Astrocyte (in vitro differentiated cells and primary cell): Measurements from ENCODE around the gene MACROH2A1.

Experiments used
- EZH2 ChIP-seq: IDR thresholded peaks from 2 replicates; pipeline ENCODE4 v1.6.1; 2012; ENCODE audit warnings: mild to moderate bottlenecking, low read length, inconsistent platforms; ENCODE audit not compliant: insufficient read depth
- TF ChIP-seq, protein P1 (sequence below): IDR thresholded peaks from 2 replicates; pipeline ENCODE4 v1.5.1; 2011; ENCODE audit warnings: low read depth, mild to moderate bottlenecking, inconsistent platforms, low read length, moderate library complexity; ENCODE audit not compliant: insufficient read depth

DNA sequence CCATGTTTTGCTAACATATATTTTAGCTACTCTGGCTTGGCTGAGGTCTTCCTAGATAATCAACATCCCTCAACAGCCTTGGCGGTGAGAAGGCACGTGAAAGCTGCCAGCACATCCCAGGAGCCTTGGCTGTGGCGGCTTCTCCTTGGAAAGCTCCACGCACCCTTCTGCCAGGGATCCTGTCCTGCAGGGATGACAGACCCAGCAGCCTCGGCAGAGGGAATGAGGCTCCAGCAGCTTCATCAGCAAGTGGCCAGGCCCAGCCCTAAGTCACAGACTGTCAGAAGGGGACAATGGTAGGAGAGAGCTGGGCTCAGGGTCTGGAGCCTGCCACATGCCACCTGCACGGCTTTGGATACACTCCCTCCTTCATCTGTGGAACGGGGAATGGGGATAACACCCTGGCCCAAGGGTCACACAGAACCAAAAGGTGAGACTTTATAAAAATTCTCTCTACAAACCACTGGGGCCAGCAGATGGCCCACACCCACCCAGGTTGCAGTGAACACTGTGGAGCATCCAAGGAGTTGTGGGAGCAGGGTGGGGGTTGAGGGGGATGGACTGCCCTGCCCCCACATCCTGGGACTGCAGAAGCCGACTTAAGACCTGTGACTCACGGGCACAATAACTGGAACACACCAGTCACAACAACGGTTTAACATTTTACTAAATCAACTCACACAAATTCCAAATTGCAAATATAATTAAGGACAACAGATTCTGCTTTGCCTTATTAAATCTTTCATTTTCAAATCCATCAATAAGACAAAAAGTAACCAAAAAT, 65.1 kb downstream of the MACROH2A1 start:
- TF ChIP-seq, protein P1, sequence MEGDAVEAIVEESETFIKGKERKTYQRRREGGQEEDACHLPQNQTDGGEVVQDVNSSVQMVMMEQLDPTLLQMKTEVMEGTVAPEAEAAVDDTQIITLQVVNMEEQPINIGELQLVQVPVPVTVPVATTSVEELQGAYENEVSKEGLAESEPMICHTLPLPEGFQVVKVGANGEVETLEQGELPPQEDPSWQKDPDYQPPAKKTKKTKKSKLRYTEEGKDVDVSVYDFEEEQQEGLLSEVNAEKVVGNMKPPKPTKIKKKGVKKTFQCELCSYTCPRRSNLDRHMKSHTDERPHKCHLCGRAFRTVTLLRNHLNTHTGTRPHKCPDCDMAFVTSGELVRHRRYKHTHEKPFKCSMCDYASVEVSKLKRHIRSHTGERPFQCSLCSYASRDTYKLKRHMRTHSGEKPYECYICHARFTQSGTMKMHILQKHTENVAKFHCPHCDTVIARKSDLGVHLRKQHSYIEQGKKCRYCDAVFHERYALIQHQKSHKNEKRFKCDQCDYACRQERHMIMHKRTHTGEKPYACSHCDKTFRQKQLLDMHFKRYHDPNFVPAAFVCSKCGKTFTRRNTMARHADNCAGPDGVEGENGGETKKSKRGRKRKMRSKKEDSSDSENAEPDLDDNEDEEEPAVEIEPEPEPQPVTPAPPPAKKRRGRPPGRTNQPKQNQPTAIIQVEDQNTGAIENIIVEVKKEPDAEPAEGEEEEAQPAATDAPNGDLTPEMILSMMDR: no peak
- TF ChIP-seq EZH2: no peak
